ENCODE data around the gene SRL. TPM values are rescaled to one million over a fixed set of nuclear protein-coding genes. Genes with fewer than 3 reads are reported as not detected.

The SRL gene
- total and polyA plus RNA-seq, 2 of the 13 experiments (the other 11 are each of a cell fraction or from before 2014, with no cell fraction given): 0.05 TPM; not detected in 1

DNA sequence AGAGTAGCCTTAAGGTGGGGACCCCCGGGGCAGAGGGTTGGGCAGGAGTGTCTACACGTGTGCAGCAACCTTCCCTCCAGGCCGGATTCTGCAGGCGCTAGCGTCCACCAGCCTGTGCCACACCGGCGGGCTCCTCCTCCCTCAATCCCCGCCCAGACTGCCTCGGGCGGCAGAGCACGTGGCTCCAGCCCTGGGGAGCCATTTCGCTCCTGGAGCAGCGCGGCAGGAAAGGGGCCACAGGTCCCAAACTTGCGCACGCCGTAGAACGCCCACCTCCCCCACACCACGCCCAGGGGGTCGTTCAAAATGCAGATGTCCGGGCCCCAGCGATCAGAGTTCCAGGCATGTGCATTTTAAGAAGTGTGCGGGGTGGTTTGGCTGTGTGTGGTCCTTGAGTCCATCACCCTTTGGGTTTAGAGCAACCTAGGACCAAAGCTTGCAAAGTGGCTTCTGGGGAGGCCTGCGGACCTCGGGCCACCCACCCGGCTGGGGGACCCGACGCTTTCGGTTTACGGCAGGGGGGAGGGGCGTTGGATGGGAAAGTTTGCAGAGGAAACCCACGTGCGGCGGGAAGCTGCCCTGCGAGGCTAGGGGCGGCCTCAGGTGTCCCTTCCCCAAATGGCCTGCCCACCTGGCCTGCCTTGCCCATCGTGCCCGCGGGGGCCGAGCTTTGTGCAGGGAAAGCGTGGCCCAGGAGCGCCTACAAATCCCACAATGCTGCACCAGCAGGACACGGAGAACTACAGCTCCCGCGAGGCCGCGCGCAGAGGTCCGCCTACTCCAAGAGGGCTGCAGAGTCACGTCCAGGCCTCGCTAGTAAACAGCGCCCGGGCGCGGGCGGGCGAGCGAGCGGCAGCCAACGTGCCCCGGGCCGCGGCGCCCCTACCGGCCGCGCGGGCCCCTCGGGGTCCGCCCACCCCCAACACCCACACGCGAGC lies 29.6 kb upstream of the SRL start:
- peak overlapping the region; percentile 85 for H3K9ac ChIP-seq (ENCODE audit: insufficient read depth, low read depth, low read length)
- DNase-seq (ENCODE audit: low spot score) (peak; percentile 91), FAIRE-seq (peak; percentile 48), ATAC-seq (peak; percentile 85)
- no peaks in the 10 kb centered on the region for H3K36me3 ChIP-seq (replicated peaks in 1 of 2; ENCODE audit: control insufficient read depth in 1 of 2, insufficient read depth in 2 of 2, low read length in 2 of 2)
- H3K4me2 ChIP-seq (ENCODE audit: low read depth, low read length): peak overlapping the region; percentile 87
- peak overlapping the region; percentile 76 to 88 (median 87) for H3K4me3 ChIP-seq (replicated peaks in 1 of 3; ENCODE audit: insufficient read depth in 1 of 3, low read depth in 2 of 3, low read length in 3 of 3)
- H3K79me2 ChIP-seq (ENCODE audit: insufficient read depth, low read length): peaks cover 40% of the 10 kb centered on the region
- 2% methylated on average over 13 of the region's 72 CpGs for WGBS (ENCODE audit: low lambda C conversion rate)
- H4K20me1 ChIP-seq (ENCODE audit: insufficient read depth, low read length): no peaks in the 10 kb centered on the region
- H3K9me3 ChIP-seq (ENCODE audit: low read length): no peaks in the 10 kb centered on the region
- POLR2A ChIA-PET: interaction anchor here (0.6 to 5.4 kb wide), 17 partner anchors 10 to 345 kb away, joined by 3 to 50 read pairs (median 5); partner anchors contain the start of genes GLIS2, PAM16 and VASN
- TSS peak; percentile 67 for BruUV-seq (replicated peaks)
- intact Hi-C loops (cut with micrococcal nuclease; ENCODE audit: unreplicated experiment) (loop anchor here (5.0 kb wide), 1 partner anchor 36 kb away; no protein-coding TSS in a partner anchor), in situ Hi-C loops (cut with HindIII; ENCODE audit: extremely low pct_ligation_motif_present, low pct_unique_long_range_greater_than_20kb) (loop anchor here (10.0 kb wide), 1 partner anchor 53 kb away; no protein-coding TSS in a partner anchor)
- CTCF ChIA-PET (ENCODE audit: low intra/inter-chr PET ratio, low total read pairs): no interaction called here
- peak overlapping the region; percentile 90 for H3K27ac ChIP-seq (ENCODE audit: extremely low read length, insufficient read depth, low read length)
- H2AFZ ChIP-seq (ENCODE audit: low read length): no peak overlapping the region
- H3K27me3 ChIP-seq (ENCODE audit: control insufficient read depth in 1 of 2, insufficient read depth in 2 of 2, low read length in 2 of 2): no peaks in the 10 kb centered on the region; a peak in 1 of 5 replicates
- H3K4me1 ChIP-seq (ENCODE audit: insufficient read depth, low read length): peaks cover 34% of the 10 kb centered on the region
- TF ChIP-seq SNAI1 (CRISPR knock-in tag; IDR thresholded peaks at IDR 0.05; ENCODE audit: borderline replicate concordance) (peak; percentile 96), ETV6 (CRISPR knock-in tag; conservative IDR thresholded peaks at IDR 0.05) (peak; percentile 49), PHF5A (CRISPR knock-in tag; IDR thresholded peaks at IDR 0.05; ENCODE audit: low read depth, unreplicated experiment) (no peak), FLYWCH1 (CRISPR knock-in tag; IDR thresholded peaks at IDR 0.05) (0 out of 2 replicates have a peak, but pooled peaks have one; percentile 34), GLI4 (CRISPR knock-in tag; IDR thresholded peaks at IDR 0.05; ENCODE audit: borderline replicate concordance) (peak; percentile 41; the same call in 1 of the 2 replicates), BATF2 (CRISPR knock-in tag; IDR thresholded peaks at IDR 0.05) (peak; percentile 38; the same call in 1 of the 2 replicates), MATR3 (CRISPR knock-in tag; IDR thresholded peaks at IDR 0.05) (no peak), ZNF776 (CRISPR knock-in tag; IDR thresholded peaks at IDR 0.05) (peak; percentile 97), ZFP90 (CRISPR knock-in tag; IDR thresholded peaks at IDR 0.05; ENCODE audit: borderline replicate concordance) (no peak), DPF2 (CRISPR knock-in tag; IDR thresholded peaks at IDR 0.05; ENCODE audit: borderline replicate concordance, low read depth) (no peak), KLF13 (CRISPR knock-in tag; IDR thresholded peaks at IDR 0.05) (no peak; the same call in 1 of the 2 replicates), PCBP2 (optimal IDR thresholded peaks at IDR 0.05; ENCODE audit: low read depth, low read length, poor library complexity, severe bottlenecking) (no peak), ZNF3 (CRISPR knock-in tag; IDR thresholded peaks at IDR 0.05) (peak; percentile 70; the same call in 1 of the 2 replicates)
- TF ChIP-seq, protein P1, sequence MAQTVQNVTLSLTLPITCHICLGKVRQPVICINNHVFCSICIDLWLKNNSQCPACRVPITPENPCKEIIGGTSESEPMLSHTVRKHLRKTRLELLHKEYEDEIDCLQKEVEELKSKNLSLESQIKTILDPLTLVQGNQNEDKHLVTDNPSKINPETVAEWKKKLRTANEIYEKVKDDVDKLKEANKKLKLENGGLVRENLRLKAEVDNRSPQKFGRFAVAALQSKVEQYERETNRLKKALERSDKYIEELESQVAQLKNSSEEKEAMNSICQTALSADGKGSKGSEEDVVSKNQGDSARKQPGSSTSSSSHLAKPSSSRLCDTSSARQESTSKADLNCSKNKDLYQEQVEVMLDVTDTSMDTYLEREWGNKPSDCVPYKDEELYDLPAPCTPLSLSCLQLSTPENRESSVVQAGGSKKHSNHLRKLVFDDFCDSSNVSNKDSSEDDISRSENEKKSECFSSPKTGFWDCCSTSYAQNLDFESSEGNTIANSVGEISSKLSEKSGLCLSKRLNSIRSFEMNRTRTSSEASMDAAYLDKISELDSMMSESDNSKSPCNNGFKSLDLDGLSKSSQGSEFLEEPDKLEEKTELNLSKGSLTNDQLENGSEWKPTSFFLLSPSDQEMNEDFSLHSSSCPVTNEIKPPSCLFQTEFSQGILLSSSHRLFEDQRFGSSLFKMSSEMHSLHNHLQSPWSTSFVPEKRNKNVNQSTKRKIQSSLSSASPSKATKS (CRISPR knock-in tag; IDR thresholded peaks at IDR 0.05): peak; percentile 79; the same call in 1 of the 2 replicates
- TF ChIP-seq, protein P2, sequence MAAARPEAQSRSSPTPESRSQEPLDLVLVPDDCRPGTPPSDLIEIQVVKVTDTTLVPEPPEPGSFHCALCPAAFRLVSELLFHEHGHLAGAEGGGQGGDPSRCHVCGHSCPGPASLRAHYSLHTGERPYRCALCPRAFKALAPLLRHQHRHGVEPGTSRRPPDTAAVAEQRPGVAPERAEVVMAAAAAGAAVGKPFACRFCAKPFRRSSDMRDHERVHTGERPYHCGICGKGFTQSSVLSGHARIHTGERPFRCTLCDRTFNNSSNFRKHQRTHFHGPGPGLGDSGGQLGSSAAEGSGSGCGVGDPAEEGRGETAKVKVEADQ (CRISPR knock-in tag; IDR thresholded peaks at IDR 0.05; ENCODE audit: borderline replicate concordance): peak; percentile 89
- TF ChIP-seq, protein P3, sequence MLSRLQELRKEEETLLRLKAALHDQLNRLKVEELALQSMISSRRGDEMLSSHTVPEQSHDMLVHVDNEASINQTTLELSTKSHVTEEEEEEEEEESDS (CRISPR knock-in tag; IDR thresholded peaks at IDR 0.05; ENCODE audit: borderline replicate concordance): no peak

Measured in HepG2 (cell line).